Measurements from ENCODE around the gene GNG4. TPM values are rescaled to one million over a fixed set of nuclear protein-coding genes. Genes with fewer than 3 reads are reported as not detected.

GNG4 gene
- polyA plus RNA-seq = 1 to 10 TPM; 1.2 to 2.2 (median 2.1) TPM

- H3K27ac ChIP-seq (ENCODE audit: low read depth, low read length) = no peak within 1 kb of the TSS
- WGBS, 3 donors = 0 to 1% (median 0%) methylated on average over 73 to 109 of the region's 111 CpGs
Observed at GRCh38 chr1:235649368-235650163, at the start of gene GNG4. GNG4 (minus strand) TSS chr1:235649784; CDS start chr1:235583838, 65,946 bp downstream.

- 93 to 96% (median 96%) methylated on average over 2 of the region's 2 CpGs for WGBS, 3 donors
- H3K27ac ChIP-seq (ENCODE audit: low read depth, low read length) = no peak overlapping the region
Observed at GRCh38 chr1:235697508-235697907, 47.9 kb upstream of the GNG4 start.

- H3K27ac ChIP-seq (ENCODE audit: low read depth, low read length) = no peak overlapping the region
- 94 to 98% (median 96%) methylated on average over 4 of the region's 4 CpGs for WGBS, 3 donors
Observed at GRCh38 chr1:235689356-235689755, 39.8 kb upstream of the GNG4 start.

- H3K27ac ChIP-seq (ENCODE audit: low read depth, low read length) = no peak overlapping the region
- WGBS, 3 donors = 84 to 91% (median 87%) methylated on average over 3 of the region's 3 CpGs
Observed at GRCh38 chr1:235688096-235688495, 38.5 kb upstream of the GNG4 start.

GRCh38 chr1:235683653-235684052 lies 34.1 kb upstream of the GNG4 start:
- H3K27ac ChIP-seq (ENCODE audit: low read depth, low read length) = no peak overlapping the region
- 29 to 94% (median 92%) methylated on average over 1 of the region's 1 CpG for WGBS, 3 donors

GRCh38 chr1:235682216-235682615 lies 32.6 kb upstream of the GNG4 start:
- H3K27ac ChIP-seq (ENCODE audit: low read depth, low read length) = no peak overlapping the region
- WGBS, 3 donors = 98 to 100% (median 98%) methylated on average over 3 of the region's 3 CpGs

GRCh38 chr1:235679644-235680043 lies 30.1 kb upstream of the GNG4 start:
- no peak overlapping the region for H3K27ac ChIP-seq (ENCODE audit: low read depth, low read length)
- 55 to 94% (median 92%) methylated on average over 3 of the region's 3 CpGs for WGBS, 3 donors

GRCh38 chr1:235679005-235679404 lies 29.4 kb upstream of the GNG4 start:
- WGBS, 3 donors = 42 to 94% (median 91%) methylated on average over 2 of the region's 2 CpGs
- H3K27ac ChIP-seq (ENCODE audit: low read depth, low read length) = no peak overlapping the region

- no peak overlapping the region for H3K27ac ChIP-seq (ENCODE audit: low read depth, low read length)
- 93 to 98% (median 97%) methylated on average over 10 of the region's 10 CpGs for WGBS, 3 donors
Observed at GRCh38 chr1:235675152-235675890, 25.7 kb upstream of the GNG4 start.

- WGBS, 3 donors = 75 to 82% (median 79%) methylated on average over 7 of the region's 7 CpGs
Observed at GRCh38 chr1:235673981-235674380, 24.4 kb upstream of the GNG4 start.

GRCh38 chr1:235671992-235672391 lies 22.4 kb upstream of the GNG4 start:
- WGBS, 3 donors = 97 to 100% (median 100%) methylated on average over 1 of the region's 1 CpG

More at GRCh38 chr1:235673981-235674380, 24.4 kb upstream of the GNG4 start:
- H3K27ac ChIP-seq (ENCODE audit: low read depth, low read length) = no peak overlapping the region

GRCh38 chr1:235670157-235670776 lies 20.7 kb upstream of the GNG4 start:
- 97 to 98% (median 97%) methylated on average over 8 of the region's 8 CpGs for WGBS, 3 donors
- no peak overlapping the region for H3K27ac ChIP-seq (ENCODE audit: low read depth, low read length)

More at GRCh38 chr1:235671992-235672391, 22.4 kb upstream of the GNG4 start:
- H3K27ac ChIP-seq (ENCODE audit: low read depth, low read length) = no peak overlapping the region

- WGBS, 3 donors = 87 to 97% (median 93%) methylated on average over 3 of the region's 3 CpGs
- H3K27ac ChIP-seq (ENCODE audit: low read depth, low read length) = no peak overlapping the region
Observed at GRCh38 chr1:235669277-235669676, 19.7 kb upstream of the GNG4 start.

- WGBS, 3 donors = 93 to 96% (median 94%) methylated on average over 4 of the region's 4 CpGs
- H3K27ac ChIP-seq (ENCODE audit: low read depth, low read length) = no peak overlapping the region
Observed at GRCh38 chr1:235663628-235664027, 14.0 kb upstream of the GNG4 start.

GRCh38 chr1:235661568-235661967 lies 12.0 kb upstream of the GNG4 start:
- WGBS, 3 donors = 71 to 85% (median 74%) methylated on average over 2 of the region's 2 CpGs
- no peak overlapping the region for H3K27ac ChIP-seq (ENCODE audit: low read depth, low read length)

- no peak overlapping the region for H3K27ac ChIP-seq (ENCODE audit: low read depth, low read length)
- WGBS, 3 donors = 89 to 94% (median 89%) methylated on average over 14 of the region's 14 CpGs
Observed at GRCh38 chr1:235659186-235659771, 9.7 kb upstream of the GNG4 start.

- 47 to 64% (median 50%) methylated on average over 5 of the region's 5 CpGs for WGBS, 3 donors
- no peak overlapping the region for H3K27ac ChIP-seq (ENCODE audit: low read depth, low read length)
Observed at GRCh38 chr1:235657747-235658526, 8.4 kb upstream of the GNG4 start.

GRCh38 chr1:235657269-235657668 lies 7.7 kb upstream of the GNG4 start:
- 81 to 84% (median 82%) methylated on average over 5 of the region's 5 CpGs for WGBS, 3 donors

More at GRCh38 chr1:235657269-235657668, 7.7 kb upstream of the GNG4 start:
- no peak overlapping the region for H3K27ac ChIP-seq (ENCODE audit: low read depth, low read length)
